ENCODE measurements around the gene HRH3.
A peak's percentile ranks its signal among the peaks of the same experiment; 100 is the strongest.

The HRH3 gene

DNA sequence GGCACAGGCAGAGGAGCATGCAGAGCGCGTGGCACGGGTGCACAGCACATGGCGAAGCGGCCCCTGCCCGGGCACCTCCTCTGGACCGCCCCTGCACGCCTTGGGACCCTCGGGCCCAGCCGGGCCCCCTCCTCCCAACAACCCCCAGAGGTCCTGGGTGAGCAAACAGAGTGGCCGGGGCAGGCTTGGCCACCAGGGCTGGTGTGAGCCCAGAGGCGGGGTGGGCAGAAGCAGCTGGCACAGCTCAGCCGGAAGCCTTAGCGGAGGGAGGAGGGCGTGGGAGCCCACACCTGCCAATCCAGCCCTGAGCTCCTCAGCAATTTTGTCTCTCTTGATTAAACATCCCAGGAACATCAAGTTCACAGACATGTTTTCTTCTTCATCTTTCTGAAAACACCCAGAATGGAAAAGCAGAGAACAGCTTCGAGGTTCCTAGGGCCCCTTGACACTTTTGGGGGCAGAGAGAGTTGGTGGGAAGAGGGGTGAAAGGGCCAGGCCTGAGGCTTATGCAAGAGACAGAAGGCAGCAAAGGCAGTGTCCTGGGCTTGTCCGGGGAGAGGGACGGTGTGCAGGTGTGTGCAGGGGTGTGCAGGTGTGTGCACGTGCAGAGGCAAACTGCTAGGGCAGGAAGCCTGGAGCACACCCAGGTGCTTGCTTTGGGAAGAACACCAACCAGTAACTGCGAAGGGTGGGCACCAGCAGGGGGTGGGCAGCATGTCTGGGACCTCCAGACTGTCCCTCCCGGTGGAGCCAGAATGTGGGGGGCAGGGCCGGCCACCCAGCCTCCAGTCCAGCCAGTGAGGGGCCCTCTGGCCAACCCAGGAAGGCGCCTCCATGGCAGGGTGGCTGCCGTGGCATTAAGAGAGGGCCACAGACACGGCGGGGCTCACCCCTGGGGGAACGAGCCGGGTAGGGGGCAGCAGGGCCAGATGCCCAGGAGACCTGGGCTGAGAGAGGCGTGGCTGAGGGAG lies 4.8 kb downstream of the HRH3 start:
- DNase-seq, result no peak

DNA sequence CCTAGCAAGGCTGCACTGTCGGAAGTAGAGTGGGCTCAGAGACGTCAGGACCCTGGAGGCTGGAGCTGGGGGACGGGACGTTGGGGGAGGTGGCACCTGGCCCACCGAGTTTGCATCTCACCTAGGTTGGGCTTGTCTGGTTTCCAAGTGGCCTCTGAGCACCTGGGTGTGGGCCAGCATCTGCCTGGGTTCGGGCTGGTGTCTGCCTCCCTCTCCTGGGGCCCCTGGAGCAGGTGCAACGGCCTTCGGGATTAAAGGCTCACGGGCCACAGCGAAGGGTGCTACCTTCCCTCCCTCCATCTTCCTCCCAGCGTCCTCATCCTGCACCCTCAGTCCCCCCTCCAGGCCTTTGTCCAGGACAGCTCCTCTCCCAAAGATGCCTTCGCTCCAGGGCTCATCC lies 6.0 kb downstream of the HRH3 start:
- no peak for DNase-seq

DNA sequence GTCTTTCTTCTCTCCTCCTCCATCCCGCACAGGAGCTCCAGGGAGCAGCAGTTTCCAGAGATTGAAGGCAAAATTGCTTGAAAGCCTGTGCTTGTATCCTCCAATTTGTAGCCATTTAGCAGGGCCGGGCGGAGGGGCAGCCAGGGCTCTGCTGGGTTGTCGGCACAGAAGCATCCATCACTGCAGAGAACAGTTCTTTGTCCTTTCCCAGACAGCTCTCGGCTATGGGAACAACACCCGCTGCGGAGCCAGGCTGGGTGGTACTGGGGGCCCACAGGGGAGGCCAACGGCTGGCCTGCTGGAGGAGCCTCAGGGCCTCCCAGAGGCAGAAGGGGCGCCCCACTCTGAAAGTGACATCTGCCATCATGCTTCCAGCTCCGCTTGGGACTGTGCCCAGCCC lies 7.8 kb downstream of the HRH3 start:
- DNase-seq, result no peak

DNA sequence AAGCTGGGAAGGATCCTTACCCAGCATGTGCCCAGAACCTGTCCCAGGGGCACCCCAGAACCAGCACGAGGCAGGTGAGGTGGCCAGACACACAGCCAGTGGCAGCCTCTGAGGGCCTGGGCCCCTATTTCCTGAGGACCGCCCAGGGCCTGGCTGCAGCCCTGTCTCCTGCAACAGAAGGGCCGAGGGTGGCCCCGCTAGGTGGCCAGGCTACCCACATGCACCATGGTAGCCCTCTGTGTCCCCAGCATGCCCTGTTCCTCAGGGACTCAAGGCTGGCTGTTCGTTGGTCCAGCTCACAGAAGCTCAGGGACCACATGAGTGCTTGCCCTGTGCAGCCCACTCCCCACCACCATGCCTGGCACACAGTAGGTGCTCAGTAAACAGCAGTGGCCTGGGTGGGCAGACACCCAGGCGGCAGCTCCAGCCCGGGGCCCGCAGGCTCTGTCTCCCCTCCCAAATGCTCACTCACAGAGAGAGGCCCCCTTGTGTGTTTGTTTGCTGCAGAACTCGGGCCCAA lies 8.2 kb downstream of the HRH3 start:
- no peak for DNase-seq

DNA sequence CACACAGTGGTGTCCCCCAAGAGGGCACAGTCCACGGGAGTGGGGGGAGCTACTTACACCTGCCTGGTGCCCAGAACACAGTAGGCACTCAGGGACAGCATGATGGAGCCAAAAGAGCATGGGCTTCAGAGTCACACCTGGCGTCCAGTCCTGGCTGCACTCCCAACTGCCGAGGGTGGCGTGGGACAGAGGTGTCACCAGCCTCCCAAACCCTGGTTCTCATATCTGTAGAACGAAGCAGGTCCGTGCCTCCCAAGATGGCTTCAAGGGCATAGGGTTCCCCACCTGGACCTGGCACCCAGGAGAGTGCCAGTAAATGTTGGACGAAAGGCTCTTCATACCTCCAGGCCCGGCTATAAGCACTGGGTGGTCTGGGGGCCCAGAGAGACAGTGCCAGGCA lies 8.9 kb downstream of the HRH3 start:
- DNase-seq, result no peak

DNA sequence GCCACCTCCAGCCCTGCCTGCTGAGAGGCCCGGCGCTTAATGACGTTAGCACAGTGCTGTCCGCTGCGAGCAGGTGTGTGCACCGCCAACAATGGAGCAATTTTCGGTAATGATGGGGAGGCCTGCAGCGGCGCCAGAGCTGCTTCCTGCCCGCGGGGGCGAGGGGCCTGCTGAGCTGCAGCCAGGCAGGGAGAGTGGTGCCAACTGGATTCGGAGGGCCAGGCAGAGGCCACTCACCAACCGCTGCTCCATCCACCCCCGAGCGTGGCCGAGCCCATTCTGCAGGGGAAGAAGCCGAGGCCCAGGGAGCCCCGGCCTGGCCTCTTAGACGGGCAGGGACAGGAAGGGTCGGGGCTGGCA lies 9.6 kb downstream of the HRH3 start:
- DNase-seq, result peak; percentile 84

DNA sequence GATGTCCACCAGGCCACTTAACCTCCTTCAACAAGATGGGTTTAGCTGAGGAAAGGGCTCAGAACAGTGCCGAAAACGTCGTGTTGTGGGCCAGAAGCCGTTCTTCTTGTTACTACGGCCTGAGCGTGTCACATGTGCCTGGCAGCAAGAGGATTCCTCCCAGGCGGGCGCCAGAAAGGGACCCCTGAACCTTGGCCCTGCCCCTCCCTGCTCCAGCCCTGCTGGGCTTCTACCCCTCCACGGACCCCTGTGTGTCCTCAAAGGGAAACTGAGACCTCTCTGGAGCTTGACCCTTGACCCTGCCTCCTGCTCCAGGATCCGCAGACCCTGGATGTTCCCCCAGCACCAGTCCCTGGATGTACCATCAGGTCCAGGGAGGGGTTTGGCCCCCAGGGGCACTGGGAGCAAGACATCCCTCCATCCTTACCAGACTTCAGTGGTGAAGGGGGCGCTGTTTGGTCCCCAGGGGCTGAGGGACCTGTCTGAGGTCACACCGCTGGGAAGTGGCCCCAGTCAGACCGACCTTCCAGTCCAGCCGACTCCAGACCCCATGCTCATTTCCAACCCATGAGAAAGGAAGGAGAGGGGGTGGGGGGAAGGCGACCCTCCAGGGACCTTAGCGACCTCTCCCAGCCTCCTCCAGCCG lies 10.1 kb downstream of the HRH3 start:
- no peak for DNase-seq

DNA sequence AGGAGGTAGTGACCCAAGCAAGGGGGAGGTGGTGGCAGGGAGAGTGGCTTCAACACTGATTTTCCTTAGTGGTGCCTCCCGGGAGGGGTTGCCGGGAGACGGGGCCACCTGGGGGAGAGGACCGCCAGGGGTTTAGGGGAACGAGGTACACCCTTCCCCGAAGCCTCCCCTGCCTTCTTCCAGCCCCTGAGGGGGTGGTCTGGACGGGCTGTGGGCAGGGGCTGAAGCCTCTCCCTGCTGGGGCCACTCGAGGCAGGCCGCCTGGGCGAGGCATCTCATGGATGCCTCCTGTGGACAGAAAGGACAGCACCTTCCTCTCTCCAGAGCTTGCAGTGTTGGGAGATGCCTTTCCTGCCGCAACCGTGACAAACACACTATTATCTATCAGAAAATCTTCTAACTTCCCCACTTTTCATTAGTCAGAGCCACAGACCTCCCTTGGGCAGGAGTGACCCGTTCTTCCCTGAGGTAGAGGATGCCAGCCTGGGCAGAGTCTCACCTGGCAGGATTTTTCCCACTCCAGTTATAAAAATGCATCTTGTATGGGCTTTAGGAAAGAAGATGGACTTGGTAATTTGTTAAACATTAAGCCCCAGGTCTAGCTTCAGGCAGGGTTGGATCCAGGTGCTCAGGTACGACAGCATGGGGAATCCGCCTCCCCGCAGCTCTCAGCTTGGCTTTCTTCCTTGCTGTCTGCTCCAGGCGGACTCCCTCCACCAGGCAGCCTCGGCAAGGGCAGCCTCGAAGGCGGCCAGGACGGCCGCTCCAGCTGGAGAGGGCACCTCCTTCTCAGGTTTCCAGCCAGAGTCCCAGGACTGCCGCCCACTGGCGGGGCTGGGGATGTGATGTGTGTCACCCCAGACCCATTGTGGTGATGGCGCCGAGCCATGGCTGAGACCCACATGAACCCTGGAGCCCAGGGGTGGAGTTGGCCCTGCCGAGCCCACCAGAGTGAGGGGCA lies 11.0 kb downstream of the HRH3 start:
- no peak for DNase-seq

DNA sequence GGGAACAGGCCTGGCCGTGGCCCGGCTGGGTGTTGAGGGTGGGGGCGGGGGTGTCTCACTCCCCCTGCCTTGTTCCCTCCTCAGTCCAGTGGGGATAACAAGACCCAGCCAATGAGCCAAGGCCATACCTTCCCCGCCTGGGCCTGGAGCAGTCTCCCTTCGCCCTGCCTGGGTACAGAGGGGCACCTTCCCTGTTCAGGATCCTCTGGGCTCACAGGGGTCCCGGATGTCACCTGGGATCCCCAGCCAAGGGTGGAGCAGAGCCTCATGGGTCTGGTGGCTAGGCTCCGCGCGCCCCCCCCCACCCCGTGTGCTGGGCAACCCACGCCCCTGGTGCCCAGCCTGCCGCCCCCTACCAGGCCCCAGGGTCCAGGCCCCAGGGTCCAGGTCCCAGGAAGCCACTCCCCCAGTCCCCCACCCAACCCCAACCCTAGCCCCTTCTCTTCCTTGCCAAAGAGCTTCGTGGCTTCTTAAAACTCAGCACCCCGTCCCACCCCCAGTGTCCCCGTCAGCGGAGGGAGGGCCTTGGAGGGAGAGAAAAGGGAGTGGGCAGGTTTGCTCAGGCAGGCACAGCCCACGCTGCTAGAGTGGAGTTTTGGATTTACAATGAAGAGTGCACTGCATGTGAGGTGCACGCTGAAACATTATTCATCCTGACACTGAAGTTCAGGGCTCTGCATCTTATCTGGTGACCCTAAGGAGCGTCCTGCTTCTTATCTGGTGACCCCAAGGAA lies 11.8 kb downstream of the HRH3 start:
- DNase-seq, result no peak

DNA sequence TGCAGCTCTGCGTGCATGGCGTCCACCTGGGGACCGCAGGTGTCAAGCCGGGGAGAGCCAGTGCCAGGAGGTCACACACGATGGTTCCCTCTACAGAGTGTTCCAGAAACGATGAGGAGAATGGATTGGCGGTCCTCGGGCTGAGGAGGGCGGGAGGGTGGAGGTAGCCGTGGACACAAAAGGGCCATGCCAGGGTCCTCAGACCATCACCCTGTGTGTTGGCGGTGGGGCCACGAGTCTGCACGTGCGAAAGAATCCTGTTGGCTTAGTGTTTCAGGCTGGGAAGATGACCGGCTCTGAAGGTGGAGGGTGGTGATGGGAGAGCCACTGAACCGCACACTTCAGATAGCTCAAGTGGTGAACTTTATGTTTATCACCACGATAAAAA lies 13.7 kb downstream of the HRH3 start:
- DNase-seq, result no peak

DNA sequence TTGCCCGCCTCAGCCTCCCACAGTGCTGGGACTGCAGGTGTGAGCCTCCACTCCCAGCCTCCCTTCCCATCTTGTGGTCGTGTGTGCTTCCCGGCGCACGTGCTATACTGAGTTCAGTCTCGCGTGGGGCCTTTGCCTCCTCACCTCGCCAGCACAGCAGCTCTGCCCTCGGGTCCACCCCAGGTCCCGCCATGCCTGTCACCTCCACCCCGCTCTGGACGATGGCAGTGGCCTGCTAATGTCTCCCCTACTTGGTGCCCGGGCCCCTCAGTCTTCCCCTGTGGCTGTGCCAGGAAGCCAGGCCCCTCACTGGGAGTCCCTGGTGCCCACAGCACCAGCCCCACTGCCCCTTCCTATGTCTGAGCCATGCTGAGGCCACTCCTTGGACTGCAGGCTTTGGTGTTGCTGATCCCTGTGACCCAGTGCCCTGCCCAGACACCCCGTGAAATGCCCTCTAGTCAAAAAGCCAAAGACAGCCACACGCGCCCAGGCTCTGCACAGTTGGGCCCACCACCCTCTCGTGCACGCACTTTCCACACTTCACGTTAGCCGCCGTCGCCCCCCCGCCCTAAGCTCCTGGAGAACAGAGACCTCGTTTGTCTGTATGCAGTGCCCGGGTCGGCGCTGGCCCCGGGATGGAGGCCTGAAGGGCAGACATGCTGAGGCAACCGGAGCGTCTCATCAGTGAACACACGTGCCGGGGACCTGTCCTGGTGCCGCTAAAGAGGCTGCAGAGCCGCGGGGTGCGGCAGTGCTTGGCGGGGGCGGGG lies 14.3 kb downstream of the HRH3 start:
- no peak for DNase-seq

DNA sequence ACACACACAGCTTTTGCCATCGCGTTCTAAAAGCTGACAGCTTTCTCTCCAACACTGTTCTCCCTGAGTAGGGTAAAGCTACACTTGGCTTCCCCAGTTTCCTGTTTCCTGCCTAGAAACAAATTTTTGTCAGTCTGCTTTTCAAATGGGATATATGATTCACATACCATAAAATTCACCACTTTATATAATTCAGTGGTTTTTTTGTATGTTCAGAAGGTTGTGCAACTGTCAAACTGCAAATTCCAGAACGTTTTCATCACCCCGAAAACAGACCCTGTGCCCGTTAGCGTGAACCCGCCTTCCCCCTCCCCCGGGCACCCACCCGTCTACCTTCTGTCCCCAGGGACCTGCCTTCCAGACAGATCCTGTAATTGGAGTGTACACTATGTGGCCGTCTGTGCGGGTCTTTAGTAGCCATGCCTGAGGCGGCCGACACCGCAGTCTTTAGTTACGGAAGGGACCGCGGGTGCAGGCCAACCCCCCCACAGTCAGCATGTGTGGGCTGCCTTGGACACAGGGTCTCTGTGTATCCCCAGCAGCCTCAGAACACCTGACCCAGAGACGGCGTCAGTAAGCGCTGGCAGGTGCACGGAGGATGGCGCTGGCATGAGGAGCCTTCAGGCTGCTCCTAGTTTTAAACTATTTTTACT lies 16.6 kb downstream of the HRH3 start:
- no peak for DNase-seq

DNA sequence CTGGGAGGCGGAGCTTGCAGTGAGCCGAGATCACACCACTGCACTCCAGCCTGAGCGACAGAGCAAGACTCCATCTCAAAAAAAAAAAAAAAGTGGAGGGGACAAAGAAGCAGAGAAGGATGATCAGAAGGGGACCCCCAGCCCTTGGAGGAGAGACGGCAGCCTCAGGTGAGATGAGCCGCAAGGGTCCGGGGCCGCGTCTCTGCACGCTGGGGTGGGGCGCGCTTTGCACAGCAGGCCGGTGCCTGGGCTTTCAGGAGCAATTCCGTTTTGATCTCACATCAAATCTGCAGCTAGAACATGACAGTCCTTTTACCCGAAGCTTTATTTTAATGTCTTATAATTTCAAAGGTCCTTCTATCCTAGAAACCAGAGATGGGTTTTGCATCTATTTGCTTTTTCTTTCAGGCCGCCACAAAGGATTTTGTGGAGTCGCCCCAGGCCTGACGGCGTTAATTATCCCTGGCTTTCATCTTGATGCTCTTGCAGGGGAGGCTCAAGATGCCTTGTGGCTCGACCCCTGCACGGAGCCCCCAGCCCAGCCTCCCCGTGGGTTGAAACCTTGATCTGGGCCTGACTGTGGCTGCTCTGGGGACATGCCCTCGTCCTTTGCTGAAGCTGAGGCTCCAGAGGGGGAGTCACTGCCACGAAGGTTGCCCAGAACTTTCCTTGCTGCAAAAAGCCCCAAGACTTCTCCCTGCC lies 17.3 kb downstream of the HRH3 start:
- no peak for DNase-seq

DNA sequence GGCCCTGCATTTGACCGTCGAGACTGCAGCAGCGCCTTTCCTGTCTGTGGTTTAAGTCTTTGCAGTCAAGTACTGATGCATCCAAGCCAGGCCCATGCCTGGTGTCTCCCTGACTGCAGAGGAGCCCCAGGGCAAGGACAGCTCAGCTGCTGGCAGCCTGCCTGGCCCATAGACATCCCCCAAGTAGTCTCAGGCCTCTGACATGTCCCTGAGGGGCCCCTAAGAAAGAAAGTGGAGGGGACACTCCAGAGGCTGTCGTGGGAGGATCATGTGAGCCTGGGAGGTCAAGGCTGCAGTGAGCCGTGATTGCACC lies 18.0 kb downstream of the HRH3 start:
- no peak for DNase-seq

DNA sequence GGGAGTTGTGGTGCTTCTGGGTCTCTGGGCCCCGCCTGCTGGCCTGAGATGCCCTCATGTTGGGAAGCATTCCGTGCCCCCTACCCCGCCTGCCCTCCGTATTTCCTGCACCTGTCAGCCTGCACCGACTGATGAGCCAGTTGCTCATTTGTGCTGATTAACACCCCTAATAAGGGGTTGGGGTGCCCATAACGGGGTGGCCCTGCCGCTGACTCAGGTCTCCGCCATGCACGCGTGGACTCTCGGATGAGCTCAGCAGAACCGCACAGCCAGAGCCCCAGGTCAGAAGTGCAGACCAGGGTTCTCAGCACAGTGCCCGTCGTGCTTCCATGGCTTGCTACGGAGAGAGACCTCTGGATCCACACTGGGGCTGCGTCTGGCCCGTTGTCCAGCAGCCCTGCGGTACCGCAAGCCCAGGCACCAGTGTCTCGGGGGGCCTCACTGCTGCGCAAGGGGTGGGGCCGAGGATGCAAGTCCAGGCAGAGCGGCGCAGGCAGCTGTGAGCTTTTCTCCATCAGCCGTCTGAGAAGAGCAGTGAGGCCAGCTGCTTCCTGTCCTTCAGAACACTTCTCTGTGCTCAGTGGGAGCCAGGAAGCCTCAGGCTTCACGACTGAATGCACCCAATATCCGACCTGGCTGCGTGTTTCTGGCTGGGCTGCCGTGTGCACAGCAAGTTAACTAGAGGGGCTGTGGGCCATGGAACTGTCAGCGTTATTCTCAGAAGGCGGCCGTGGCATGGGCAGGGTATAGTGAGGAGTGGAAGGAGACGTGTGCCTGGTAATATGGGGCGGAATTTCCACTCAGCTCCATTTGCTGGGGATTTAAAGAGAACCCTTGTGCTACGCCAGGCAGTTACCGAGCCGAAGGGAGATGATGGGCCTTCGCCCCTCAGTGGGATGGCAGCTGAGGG lies 18.6 kb downstream of the HRH3 start:
- DNase-seq, result peak; percentile 36

DNA sequence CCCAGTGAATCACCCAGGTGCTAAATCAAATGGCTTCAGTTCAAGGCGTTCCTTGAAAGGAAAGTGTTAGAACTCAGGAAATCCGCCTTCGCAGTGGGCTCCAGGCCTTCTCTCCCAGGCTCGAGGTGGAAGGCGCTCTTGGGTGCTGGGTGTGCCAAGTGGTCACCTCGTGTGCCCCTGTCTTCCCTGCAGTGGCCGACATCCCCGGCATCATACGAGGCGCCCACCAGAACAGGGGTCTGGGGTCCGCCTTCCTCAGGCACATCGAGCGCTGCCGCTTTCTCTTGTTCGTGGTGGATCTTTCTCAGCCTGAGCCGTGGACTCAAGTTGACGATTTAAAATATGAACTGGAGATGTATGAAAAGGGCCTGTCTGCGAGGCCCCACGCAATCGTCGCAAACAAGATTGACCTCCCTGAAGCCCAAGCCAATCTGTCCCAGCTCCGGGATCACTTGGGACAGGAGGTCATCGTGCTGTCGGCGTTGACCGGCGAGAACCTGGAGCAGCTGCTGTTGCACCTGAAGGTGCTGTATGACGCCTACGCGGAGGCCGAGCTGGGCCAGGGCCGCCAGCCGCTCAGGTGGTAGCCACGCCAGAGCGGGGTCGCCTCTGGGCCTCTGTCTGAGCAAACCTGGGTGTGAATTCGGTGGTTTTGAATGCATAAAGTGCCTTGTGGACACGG lies 19.4 kb downstream of the HRH3 start:
- DNase-seq, result no peak

DNA sequence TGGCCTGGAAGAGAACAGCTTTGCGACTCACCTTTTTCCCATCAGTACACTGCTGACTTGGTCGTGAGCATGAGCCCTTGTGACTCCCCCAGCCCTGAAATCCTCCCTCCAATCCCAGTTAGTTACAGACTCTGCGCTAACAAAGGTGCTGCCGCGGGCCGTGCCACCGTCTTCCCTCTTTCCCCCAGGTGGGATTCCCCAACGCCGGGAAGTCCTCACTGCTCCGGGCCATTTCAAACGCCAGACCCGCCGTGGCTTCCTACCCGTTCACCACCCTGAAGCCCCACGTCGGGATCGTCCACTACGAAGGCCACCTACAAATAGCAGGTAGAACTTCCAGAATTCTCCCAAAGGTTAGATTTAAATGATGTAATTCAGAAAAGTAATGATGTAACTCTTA lies 21.1 kb downstream of the HRH3 start:
- DNase-seq, result no peak

DNA sequence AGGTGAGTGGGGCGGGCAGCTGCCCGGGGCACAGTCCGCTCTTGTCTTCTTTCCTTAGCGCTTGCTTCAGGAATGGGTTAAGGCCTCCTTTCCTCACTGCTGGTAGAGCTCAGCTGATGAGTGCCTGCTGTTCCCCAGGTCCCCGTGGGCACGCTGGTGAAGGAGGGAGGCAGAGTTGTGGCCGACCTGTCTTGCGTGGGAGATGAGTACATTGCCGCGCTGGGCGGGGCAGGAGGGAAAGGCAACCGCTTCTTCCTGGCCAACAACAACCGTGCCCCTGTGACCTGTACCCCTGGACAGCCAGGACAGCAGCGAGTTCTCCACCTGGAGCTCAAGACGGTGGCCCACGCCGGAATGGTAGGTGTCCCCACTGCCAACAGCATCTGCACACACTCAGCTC lies 21.6 kb downstream of the HRH3 start:
- no peak for DNase-seq

DNA sequence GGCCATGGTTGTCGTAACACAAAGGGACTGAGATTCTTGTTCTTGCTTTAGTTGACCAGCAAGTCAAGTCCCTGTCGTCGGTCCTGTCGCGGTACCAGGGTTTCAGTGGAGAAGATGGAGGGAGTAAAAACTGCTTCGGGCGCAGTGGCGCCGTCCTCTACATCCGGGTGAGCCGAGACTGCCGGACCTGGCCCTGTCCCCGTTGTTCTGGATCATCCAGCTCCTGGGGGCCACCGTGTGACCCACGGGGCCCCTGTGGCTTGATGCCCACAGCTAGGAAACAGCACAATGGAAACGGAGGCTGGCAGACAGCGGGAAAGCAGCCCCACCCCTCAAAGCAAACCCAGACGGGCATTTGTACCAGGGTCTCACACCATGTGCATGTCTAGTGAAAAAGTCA lies 22.3 kb downstream of the HRH3 start:
- no peak for DNase-seq

All from NCI-H1092 treated with DMSO at 0.1 percent for 48 hours (cell line).